GM19099 (cell line): ENCODE measurements around the gene LRMDA.

Source experiments
- POLR2A ChIP-seq: IDR thresholded peaks from 3 replicates; pipeline ENCODE4 v1.6.1; 2011; ENCODE audit warnings: low read depth; ENCODE audit not compliant: insufficient read length; ENCODE audit errors: extremely low read depth

Gene LRMDA

GRCh38 chr10:76125900-76126299 is 694.5 kb downstream of the LRMDA start:
- no peak for TF ChIP-seq POLR2A

GRCh38 chr10:76126607-76127527 is 695.4 kb downstream of the LRMDA start:
- TF ChIP-seq POLR2A, result no peak

- TF ChIP-seq POLR2A, result no peak
These were observed 696.7 kb downstream of the LRMDA start for GRCh38 chr10:76127984-76128589.

- TF ChIP-seq POLR2A, result no peak
These were observed 697.8 kb downstream of the LRMDA start for GRCh38 chr10:76129213-76129612.

GRCh38 chr10:76130892-76131291 is 699.5 kb downstream of the LRMDA start:
- TF ChIP-seq POLR2A, result no peak

DNA sequence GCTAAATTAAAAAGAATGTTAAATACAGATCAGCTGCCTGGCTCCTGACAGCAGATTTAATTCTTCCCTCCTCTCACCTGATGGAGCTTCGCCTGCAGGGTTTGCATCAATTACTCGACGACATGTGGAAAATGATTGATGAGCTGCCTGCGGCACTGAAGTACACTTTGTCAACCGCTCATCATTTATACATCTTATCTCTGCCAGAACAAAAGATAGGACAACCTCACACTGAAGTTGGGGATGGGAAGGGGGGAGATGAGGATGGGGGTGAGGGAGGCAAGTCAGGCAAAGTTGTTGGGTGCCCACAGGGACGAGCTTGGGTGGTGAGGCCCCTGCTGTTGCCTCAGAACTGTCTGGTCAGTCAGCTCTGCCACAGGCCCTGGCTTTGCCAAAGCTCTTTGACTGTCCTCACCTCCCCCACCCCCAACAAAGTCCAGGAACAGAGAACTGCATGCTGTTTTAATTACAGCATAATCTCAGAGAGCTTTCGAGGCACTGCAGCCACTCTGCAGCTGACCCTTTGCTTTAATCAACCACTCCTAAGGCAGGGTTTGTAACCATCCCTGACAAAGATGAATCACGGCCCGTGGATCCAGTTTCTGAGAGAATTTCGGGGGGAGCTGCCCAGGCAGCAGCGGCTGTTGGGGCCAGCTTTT is 702.3 kb downstream of the LRMDA start:
- no peak for TF ChIP-seq POLR2A

DNA sequence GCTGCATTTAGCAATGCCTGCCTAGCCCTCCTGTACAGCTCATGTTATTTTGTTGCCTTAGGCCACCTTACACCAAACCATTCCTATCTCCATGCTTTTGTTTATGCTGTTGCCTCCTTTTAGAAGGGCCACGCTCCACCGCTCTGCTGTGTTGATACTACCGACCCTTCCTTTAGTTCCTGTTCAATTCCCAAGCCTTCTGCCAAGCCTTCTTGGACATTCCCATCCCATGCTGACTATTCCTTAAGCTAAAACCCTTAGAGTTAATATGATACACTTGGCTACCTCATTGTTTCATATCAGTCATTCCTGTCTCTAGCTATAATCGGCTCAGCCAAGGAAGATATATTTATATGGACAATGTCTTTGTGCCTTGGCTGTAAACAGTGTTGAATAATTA is 705.5 kb downstream of the LRMDA start:
- no peak for TF ChIP-seq POLR2A

- TF ChIP-seq POLR2A, result no peak
These were observed 706.9 kb downstream of the LRMDA start for GRCh38 chr10:76138286-76138685.

DNA sequence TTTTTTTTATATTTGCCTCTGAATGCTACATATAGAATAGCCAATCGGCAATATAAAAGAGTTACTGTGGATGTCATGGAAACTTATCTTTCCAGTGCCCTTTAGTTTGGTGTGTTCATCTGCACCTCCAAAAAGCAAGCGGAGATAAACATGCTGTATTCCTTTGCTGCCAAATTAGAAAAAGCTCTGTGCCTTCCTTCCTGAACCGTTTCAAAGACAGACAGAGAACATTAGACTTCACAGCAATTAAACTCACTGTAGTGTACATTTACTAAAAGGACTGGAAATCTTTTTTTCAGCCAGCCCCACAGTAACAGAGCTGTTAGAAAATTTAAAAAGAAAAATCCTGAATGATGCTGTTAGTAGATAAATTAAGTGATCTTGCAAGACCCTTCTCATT is 707.5 kb downstream of the LRMDA start:
- no peak for TF ChIP-seq POLR2A

GRCh38 chr10:76139431-76139830 is 708.0 kb downstream of the LRMDA start:
- TF ChIP-seq POLR2A, result no peak

DNA sequence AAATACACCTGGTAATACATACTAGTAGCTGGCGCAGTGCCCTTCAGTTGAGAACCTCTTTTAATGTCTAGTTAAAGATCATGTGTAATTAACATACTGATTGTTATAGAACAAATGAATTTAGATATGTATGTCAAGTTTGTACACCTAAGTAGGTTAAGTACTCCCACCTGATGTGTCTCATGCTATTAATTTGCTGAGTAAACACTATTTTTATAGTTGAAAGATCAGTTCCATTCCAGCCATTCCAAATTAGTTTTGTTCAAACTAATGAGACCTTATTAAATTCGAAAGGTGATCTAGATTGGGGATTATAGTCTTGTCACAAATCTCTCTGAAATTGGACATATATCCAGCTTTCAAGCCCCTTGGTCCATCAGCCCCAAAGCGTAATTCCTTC is 710.0 kb downstream of the LRMDA start:
- TF ChIP-seq POLR2A, result no peak

DNA sequence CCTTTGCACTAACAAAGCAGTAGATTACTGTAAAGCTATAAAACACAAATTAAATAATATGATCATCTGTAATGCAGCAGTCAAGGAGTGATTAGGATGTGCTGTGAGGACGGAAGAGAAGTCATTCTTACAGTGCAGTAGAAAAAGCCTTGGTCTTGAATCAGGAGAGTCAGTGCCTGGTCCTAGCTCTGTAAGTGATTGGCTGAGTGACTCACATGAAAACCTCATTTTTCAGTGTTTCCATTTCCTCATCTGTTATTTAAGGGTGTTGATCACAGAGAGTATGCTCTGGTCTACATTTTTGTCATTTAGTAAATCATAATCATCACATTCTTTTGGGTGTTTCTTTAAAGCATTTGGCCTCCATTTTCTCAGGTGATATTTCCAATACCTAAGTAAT is 717.8 kb downstream of the LRMDA start:
- no peak for TF ChIP-seq POLR2A

GRCh38 chr10:76149602-76150138 is 718.2 kb downstream of the LRMDA start:
- no peak for TF ChIP-seq POLR2A

DNA sequence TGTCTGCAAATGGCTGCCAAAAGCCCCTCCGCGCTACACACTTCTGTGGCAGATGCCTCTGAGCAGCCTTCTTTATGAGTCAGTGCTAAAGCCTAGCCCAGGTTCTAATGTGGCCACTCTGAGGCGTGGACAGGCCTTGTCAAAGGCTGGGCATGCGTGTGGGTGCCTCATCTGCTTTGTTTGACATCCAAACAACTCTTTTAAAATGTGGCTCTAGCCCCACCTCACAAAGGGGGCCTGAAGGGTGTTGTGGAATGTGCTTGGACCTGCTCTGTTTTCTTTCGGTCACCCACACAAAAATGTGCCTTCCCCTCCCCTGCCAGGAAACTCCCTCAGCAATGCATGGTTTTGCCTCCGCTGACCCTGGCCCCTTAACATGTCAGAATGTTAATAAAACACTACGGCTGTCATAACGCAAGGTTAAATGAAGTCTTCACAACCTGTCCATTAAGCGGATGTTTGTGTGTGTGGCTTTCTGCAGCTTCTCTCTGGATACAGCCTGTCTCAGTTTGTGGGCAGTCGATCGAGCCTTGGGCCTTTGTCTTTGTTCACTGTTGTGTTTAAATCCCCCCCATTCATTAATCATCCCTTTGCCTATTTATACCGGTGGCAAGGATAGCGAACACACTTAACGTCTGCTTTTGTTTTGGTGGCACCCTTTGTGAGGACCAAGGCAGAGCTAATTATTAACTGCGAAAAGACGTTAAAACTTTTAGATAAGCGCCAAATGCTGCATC is 718.9 kb downstream of the LRMDA start:
- no peak for TF ChIP-seq POLR2A

GRCh38 chr10:76150876-76151288 is 719.5 kb downstream of the LRMDA start:
- TF ChIP-seq POLR2A, result no peak
